Smooth muscle cell (in vitro differentiated cells): ENCODE data around the gene RNU6-1. TPM values are rescaled to one million over a fixed set of nuclear protein-coding genes. Genes with fewer than 3 reads are reported as not detected.

Experiments
- DNase-seq: peaks from one replicate; lab custom pipeline; 2025; ENCODE audit not compliant: unreplicated experiment; lab: John Stamatoyannopoulos, UW
- H2AFZ ChIP-seq: fragments of 200-600 bp; sonication (generic); 2 replicates; pipeline ENCODE4 v1.6.0; 2016; ENCODE audit warnings: antibody characterized with exemption, low read depth, mild to moderate bottlenecking
- H3F3A ChIP-seq: fragments of 200-600 bp; sonication (generic); 2 replicates; pipeline ENCODE4 v1.6.0; 2017; ENCODE audit warnings: antibody characterized with exemption, low read depth
- H3K27ac ChIP-seq: fragments of 200-600 bp; sonication (generic); 2 replicates; pipeline ENCODE4 v1.5.1; 2016; ENCODE audit warnings: low read depth, mild to moderate bottlenecking
- H3K27me3 ChIP-seq: fragments of 200-600 bp; sonication (generic); 2 replicates; pipeline ENCODE4 v1.6.1; 2016; ENCODE audit warnings: low read depth, mild to moderate bottlenecking
- H3K36me3 ChIP-seq: fragments of 200-600 bp; sonication (generic); 2 replicates; pipeline ENCODE4 v1.5.1; 2016; ENCODE audit warnings: low read depth
- H3K4me1 ChIP-seq: fragments of 200-600 bp; sonication (generic); 2 replicates; pipeline ENCODE4 v1.5.1; 2016; ENCODE audit warnings: low read depth
- H3K4me2 ChIP-seq: fragments of 200-600 bp; sonication (generic); 2 replicates; pipeline ENCODE4 v1.6.0; 2016; ENCODE audit warnings: mild to moderate bottlenecking
- H3K4me3 ChIP-seq: fragments of 200-600 bp; sonication (generic); 2 replicates; pipeline ENCODE4 v1.5.1; 2016; ENCODE audit warnings: mild to moderate bottlenecking
- H3K79me2 ChIP-seq: fragments of 200-600 bp; sonication (generic); 2 replicates; pipeline ENCODE4 v1.6.0; 2016; ENCODE audit warnings: low read depth, mild to moderate bottlenecking
- H3K9ac ChIP-seq: fragments of 200-600 bp; sonication (generic); 2 replicates; pipeline ENCODE4 v1.6.0; 2016; ENCODE audit warnings: low read depth
- H3K9me3 ChIP-seq: fragments of 200-600 bp; sonication (generic); replicated peaks from 2 replicates; pipeline ENCODE4 v1.5.1; 2016; ENCODE audit warnings: low read depth
- H4K20me1 ChIP-seq: fragments of 200-600 bp; sonication (generic); 2 replicates; pipeline ENCODE4 v1.6.0; 2016; ENCODE audit warnings: low read depth
- CTCF ChIP-seq: fragments of 200-600 bp; sonication (generic); IDR thresholded peaks from 2 replicates; pipeline ENCODE4 v1.5.1; 2017; ENCODE audit warnings: borderline replicate concordance, mild to moderate bottlenecking, antibody characterized with exemption; ENCODE audit not compliant: insufficient read depth, poor library complexity, severe bottlenecking
- WGBS: methylation state at CpG from one replicate; pipeline ENCODE4 v1.1.7; 2016; ENCODE audit warnings: low lambda C conversion rate; 5-methylcytosine and 5-hydroxymethylcytosine counted together
- polyA plus RNA-seq: library from polyadenylated mRNA; unstranded; fragments of >200 nt; fragmentation: Nextera tagmentation; extraction: Ambion mirVana; gene quantifications from 2 replicates; pipeline ENCODE4 v1.2.1, GENCODE V29; 2016
- total RNA-seq: library from RNA; depleted of rRNA; stranded (reverse); fragments of >200 nt; gene quantifications from 2 replicates; pipeline ENCODE4 v1.2.3, GENCODE V29; 2014

Gene RNU6-1
- total and polyA plus RNA-seq, 2 experiments from 2014 or later = not detected

- no peak overlapping the region for H3K4me3 ChIP-seq
- H4K20me1 ChIP-seq = no peaks in the 10 kb centered on the region
- H3K4me2 ChIP-seq = no peak overlapping the region
- no peak overlapping the region for H2AFZ ChIP-seq
- WGBS = 60% methylated on average over 4 of the region's 4 CpGs
- no peaks in the 10 kb centered on the region for H3K36me3 ChIP-seq
- no peaks in the 10 kb centered on the region for H3K79me2 ChIP-seq
- no peak for DNase-seq
- H3K9ac ChIP-seq = no peak overlapping the region
- no peak for TF ChIP-seq CTCF
- no peaks in the 10 kb centered on the region for H3K27me3 ChIP-seq
- H3F3A ChIP-seq = no peaks in the 10 kb centered on the region
- no peaks in the 10 kb centered on the region for H3K4me1 ChIP-seq
- H3K9me3 ChIP-seq = no peaks in the 10 kb centered on the region
- H3K27ac ChIP-seq = no peak overlapping the region
Measured at GRCh38 chr15:67850994-67851571, 11.2 kb upstream of the RNU6-1 start.

- no peak for DNase-seq
- Histone ChIP-seq H3F3A (no peaks in the 10 kb centered on the region), H3K4me3 (no peak overlapping the region), H3K4me1 (no peaks in the 10 kb centered on the region), H3K9me3 (no peaks in the 10 kb centered on the region), H3K4me2 (no peak overlapping the region), H3K27ac (no peak overlapping the region), H4K20me1 (no peaks in the 10 kb centered on the region), H3K9ac (no peak overlapping the region), H3K79me2 (no peaks in the 10 kb centered on the region), H3K36me3 (no peaks in the 10 kb centered on the region), H2AFZ (no peak overlapping the region), H3K27me3 (no peaks in the 10 kb centered on the region)
- no peak for TF ChIP-seq CTCF
- WGBS = 84% methylated on average over 7 of the region's 7 CpGs
Measured at GRCh38 chr15:67850336-67850735, 10.5 kb upstream of the RNU6-1 start.

DNA sequence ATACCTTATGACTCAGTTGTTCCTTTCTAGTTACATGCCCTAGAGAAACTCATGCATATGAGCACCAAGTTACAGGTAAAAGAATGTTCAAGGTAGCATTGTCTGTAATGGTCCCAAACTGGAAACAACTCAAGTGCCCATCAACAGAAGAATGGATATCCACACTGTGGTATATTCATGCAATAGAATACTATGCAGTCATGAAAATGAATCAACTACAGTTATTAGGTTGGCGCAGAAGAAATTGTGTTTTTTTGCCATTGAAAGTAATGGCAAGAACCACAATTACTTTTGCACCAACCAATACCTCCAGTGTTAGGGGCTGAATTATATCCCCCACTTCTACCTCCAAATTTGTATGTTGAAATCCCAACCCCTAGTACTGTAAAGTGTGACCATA, 9.7 kb upstream of the RNU6-1 start:
- no peak overlapping the region for H3K27ac ChIP-seq
- no peaks in the 10 kb centered on the region for H3K79me2 ChIP-seq
- H3K9ac ChIP-seq = no peak overlapping the region
- no peaks in the 10 kb centered on the region for H3K9me3 ChIP-seq
- no peak overlapping the region for H2AFZ ChIP-seq
- no peak overlapping the region for H3K4me3 ChIP-seq
- WGBS = 100% methylated on average over 1 of the region's 1 CpG
- no peaks in the 10 kb centered on the region for H4K20me1 ChIP-seq
- no peaks in the 10 kb centered on the region for H3K27me3 ChIP-seq
- H3F3A ChIP-seq = peaks cover 2% of the 10 kb centered on the region
- DNase-seq = no peak
- TF ChIP-seq CTCF = no peak
- peaks cover 6% of the 10 kb centered on the region for H3K4me1 ChIP-seq
- no peaks in the 10 kb centered on the region for H3K36me3 ChIP-seq
- H3K4me2 ChIP-seq = no peak overlapping the region

DNA sequence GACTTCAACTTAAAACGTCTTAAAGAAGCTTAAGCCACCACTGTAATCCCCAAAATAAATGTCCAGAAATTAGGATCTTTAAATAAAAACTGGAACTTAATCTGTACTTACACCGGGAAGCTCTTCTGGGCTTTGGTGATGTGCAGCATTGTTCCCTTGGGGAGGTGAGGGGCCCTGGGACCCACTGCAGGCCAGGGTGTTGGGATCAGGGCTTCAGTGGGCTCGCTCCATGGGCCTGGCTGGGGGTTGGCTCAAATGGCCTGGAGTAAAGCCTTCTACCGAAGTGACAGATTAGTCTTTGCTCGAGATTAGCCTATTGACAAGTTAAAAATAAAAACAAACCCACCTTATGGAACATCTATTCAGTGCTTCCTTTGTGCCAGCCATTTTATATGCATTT, 6.1 kb upstream of the RNU6-1 start:
- H4K20me1 ChIP-seq = no peaks in the 10 kb centered on the region
- no peak overlapping the region for H3K4me2 ChIP-seq
- no peaks in the 10 kb centered on the region for H3K9me3 ChIP-seq
- WGBS = 85% methylated on average over 5 of the region's 5 CpGs
- DNase-seq = no peak
- peaks cover 14% of the 10 kb centered on the region for H3F3A ChIP-seq
- H3K27me3 ChIP-seq = no peaks in the 10 kb centered on the region
- no peak for TF ChIP-seq CTCF
- no peak overlapping the region for H3K27ac ChIP-seq
- no peak overlapping the region for H3K9ac ChIP-seq
- peaks cover 31% of the 10 kb centered on the region for H3K4me1 ChIP-seq
- no peaks in the 10 kb centered on the region for H3K79me2 ChIP-seq
- no peaks in the 10 kb centered on the region for H3K36me3 ChIP-seq
- no peak overlapping the region for H3K4me3 ChIP-seq
- H2AFZ ChIP-seq = no peak overlapping the region
